Fibroblast of lung (primary cell): Measurements from ENCODE around the gene LSM6. TPM values are rescaled to one million over a fixed set of nuclear protein-coding genes. Genes with fewer than 3 reads are reported as not detected.

Experiments used
- DNase-seq, 2 donors: peaks; one replicate each; pipeline versions ENCODE4 v3.0.0 to v3.0.0-alpha.2; 2010; ENCODE audit warnings: low read depth in 2 of 2
- H2AFZ ChIP-seq: 2 replicates; pipeline ENCODE4 v1.5.1; 2012; ENCODE audit warnings: low read length, control low read depth, inconsistent platforms
- H3K27ac ChIP-seq: 2 replicates; pipeline ENCODE4 v1.5.1; 2011; ENCODE audit warnings: low read length, control low read depth; ENCODE audit not compliant: insufficient read depth
- H3K27me3 ChIP-seq: 2 replicates; pipeline ENCODE4 v1.5.1; 2011; ENCODE audit warnings: mild to moderate bottlenecking, low read length; ENCODE audit not compliant: control insufficient read depth, insufficient read depth
- H3K36me3 ChIP-seq: 2 replicates; pipeline ENCODE4 v1.5.1; 2011; ENCODE audit warnings: low read length; ENCODE audit not compliant: control insufficient read depth, insufficient read depth
- H3K4me1 ChIP-seq: 2 replicates; pipeline ENCODE4 v1.5.1; 2011; ENCODE audit warnings: low read length; ENCODE audit not compliant: control insufficient read depth, insufficient read depth; ENCODE audit errors: extremely low read depth
- H3K4me2 ChIP-seq: 2 replicates; pipeline ENCODE4 v1.5.1; 2011; ENCODE audit warnings: low read length, control low read depth; ENCODE audit not compliant: insufficient read depth; ENCODE audit errors: extremely low read depth
- H3K4me3 ChIP-seq, 4 experiments: fragments of 200-600 bp in 1 of 4; sonication (generic) in 1 of 4; replicated peaks in 1 of 4; 2 replicates each; pipeline ENCODE4 v1.5.1; 2011 to 2016; ENCODE audit warnings: low read length in 4 of 4, low read depth in 3 of 4, mild to moderate bottlenecking in 3 of 4, control low read depth in 2 of 4, inconsistent platforms in 1 of 4, mixed read lengths in 1 of 4; ENCODE audit not compliant: insufficient read depth in 1 of 4; ENCODE audit errors: control extremely low read depth in 1 of 4
- H3K79me2 ChIP-seq: 2 replicates; pipeline ENCODE4 v1.5.1; 2012; ENCODE audit warnings: mild to moderate bottlenecking, low read length, inconsistent platforms; ENCODE audit not compliant: control insufficient read depth, insufficient read depth
- H3K9ac ChIP-seq: 2 replicates; pipeline ENCODE4 v1.5.1; 2011; ENCODE audit warnings: mild to moderate bottlenecking, low read length, control low read depth; ENCODE audit not compliant: insufficient read depth
- H3K9me3 ChIP-seq: 2 replicates; pipeline ENCODE4 v1.5.1; 2012; ENCODE audit warnings: low read depth, low read length; ENCODE audit not compliant: control insufficient read depth, insufficient read depth
- H4K20me1 ChIP-seq: 2 replicates; pipeline ENCODE4 v1.5.1; 2011; ENCODE audit warnings: low read length; ENCODE audit not compliant: control insufficient read depth, insufficient read depth; ENCODE audit errors: extremely low read depth
- EZH2 ChIP-seq: IDR thresholded peaks from 2 replicates; pipeline ENCODE4 v1.5.1; 2012; ENCODE audit warnings: low read length, control low read depth, mild to moderate bottlenecking; ENCODE audit errors: missing control alignments
- polyA plus RNA-seq, 2 donors: library from polyadenylated mRNA; depleted of rRNA in 1 of 2; stranded (reverse) in 1 of 2; unstranded in 1 of 2; fragments of >200 nt; gene quantifications; 2 replicates each; pipeline ENCODE4 v1.2.1, GENCODE V29; 2011 to 2012; ENCODE audit warnings: missing spikeins in 1 of 2
- total RNA-seq: library from RNA; depleted of rRNA; stranded (reverse); fragments of >200 nt; gene quantifications from 2 replicates; pipeline ENCODE4 v1.2.1, GENCODE V29; 2014
- TF ChIP-seq, protein P1 (sequence below), 2 donors: IDR thresholded peaks in 1 of 2; conservative IDR thresholded peaks in 1 of 2; 1 replicate in 1 of 2; 2 replicates in 1 of 2; pipeline ENCODE4 v1.5.1; 2011 to 2012; ENCODE audit warnings: low read length in 2 of 2, control low read depth in 1 of 2, inconsistent platforms in 1 of 2, low read depth in 1 of 2, mild to moderate bottlenecking in 1 of 2

Gene LSM6
- total and polyA plus RNA-seq, 2 donors (not counting 1 experiment from before 2014, with no cell fraction given), result 28.9 to 30.1 TPM

GRCh38 chr4:146146918-146147317, 28.6 kb upstream of the LSM6 start:
- Histone ChIP-seq H3K36me3 (no peaks in the 10 kb centered on the region), H3K4me2 (no peak overlapping the region), H3K27ac (no peak overlapping the region), H3K27me3 (no peaks in the 10 kb centered on the region), H3K9me3 (no peaks in the 10 kb centered on the region), H3K79me2 (no peaks in the 10 kb centered on the region), H4K20me1 (no peaks in the 10 kb centered on the region), H3K4me1 (no peaks in the 10 kb centered on the region), H2AFZ (no peak overlapping the region), H3K9ac (no peak overlapping the region), H3K4me3 (no peak overlapping the region)
- DNase-seq, result no peak
- TF ChIP-seq, protein P1, sequence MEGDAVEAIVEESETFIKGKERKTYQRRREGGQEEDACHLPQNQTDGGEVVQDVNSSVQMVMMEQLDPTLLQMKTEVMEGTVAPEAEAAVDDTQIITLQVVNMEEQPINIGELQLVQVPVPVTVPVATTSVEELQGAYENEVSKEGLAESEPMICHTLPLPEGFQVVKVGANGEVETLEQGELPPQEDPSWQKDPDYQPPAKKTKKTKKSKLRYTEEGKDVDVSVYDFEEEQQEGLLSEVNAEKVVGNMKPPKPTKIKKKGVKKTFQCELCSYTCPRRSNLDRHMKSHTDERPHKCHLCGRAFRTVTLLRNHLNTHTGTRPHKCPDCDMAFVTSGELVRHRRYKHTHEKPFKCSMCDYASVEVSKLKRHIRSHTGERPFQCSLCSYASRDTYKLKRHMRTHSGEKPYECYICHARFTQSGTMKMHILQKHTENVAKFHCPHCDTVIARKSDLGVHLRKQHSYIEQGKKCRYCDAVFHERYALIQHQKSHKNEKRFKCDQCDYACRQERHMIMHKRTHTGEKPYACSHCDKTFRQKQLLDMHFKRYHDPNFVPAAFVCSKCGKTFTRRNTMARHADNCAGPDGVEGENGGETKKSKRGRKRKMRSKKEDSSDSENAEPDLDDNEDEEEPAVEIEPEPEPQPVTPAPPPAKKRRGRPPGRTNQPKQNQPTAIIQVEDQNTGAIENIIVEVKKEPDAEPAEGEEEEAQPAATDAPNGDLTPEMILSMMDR (conservative IDR thresholded peaks at IDR 0.05 in 1 of 2, IDR thresholded peaks at IDR 0.05 in 1 of 2; ENCODE audit: low read depth in 1 of 2, low read length in 2 of 2), result no peak
- TF ChIP-seq EZH2, result no peak

DNA sequence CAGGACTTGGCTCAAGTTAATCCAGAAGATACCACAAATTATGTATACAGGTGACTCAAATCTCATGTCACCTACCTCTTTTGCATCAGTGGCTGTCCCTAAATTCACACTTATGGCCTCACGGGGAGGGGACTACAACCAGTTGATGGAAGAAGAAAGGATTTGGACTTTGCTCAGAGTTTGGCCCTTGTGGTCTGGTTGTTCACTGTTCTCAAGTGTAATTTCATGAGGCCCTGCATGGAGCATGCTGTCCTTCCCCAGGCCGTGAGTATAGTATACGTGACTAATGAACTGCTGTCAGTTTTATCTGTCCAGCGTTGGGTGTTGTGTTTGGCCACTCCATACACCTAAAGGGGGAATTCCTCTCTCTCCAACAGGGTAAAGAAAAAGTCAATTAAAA, 27.5 kb upstream of the LSM6 start:
- no peaks in the 10 kb centered on the region for H3K4me1 ChIP-seq
- no peak overlapping the region for H2AFZ ChIP-seq
- no peak overlapping the region for H3K27ac ChIP-seq
- no peak overlapping the region for H3K4me2 ChIP-seq
- H4K20me1 ChIP-seq, result no peaks in the 10 kb centered on the region
- no peaks in the 10 kb centered on the region for H3K27me3 ChIP-seq
- no peak overlapping the region for H3K9ac ChIP-seq
- H3K36me3 ChIP-seq, result no peaks in the 10 kb centered on the region
- H3K9me3 ChIP-seq, result no peaks in the 10 kb centered on the region
- H3K79me2 ChIP-seq, result no peaks in the 10 kb centered on the region
- H3K4me3 ChIP-seq, result no peak overlapping the region
- DNase-seq, result no peak
- TF ChIP-seq, protein P1 (conservative IDR thresholded peaks at IDR 0.05 in 1 of 2, IDR thresholded peaks at IDR 0.05 in 1 of 2; ENCODE audit: low read depth in 1 of 2, low read length in 2 of 2), result no peak
- TF ChIP-seq EZH2, result no peak

DNA sequence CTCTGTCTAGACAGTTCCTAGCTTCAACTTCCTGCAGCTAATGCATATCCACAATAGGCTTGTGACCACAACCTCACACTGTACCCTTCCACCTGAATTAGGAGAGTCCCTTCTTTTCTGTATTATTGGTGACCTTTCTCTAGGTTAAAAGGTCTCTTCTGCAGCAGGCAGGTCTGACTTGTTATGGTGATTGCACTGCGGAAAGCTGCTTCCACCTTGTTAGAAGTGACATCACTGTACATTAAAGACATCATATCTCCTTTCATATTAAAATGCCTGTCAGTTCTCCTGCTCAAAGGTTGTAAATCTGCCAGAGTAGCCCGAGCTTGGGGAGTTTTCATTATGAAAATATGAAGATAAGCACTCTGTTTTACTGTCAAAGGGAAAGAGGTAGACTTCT, 21.5 kb upstream of the LSM6 start:
- no peaks in the 10 kb centered on the region for H3K9me3 ChIP-seq
- no peak overlapping the region for H3K4me3 ChIP-seq
- no peak overlapping the region for H3K27ac ChIP-seq
- no peaks in the 10 kb centered on the region for H4K20me1 ChIP-seq
- H3K4me2 ChIP-seq, result no peak overlapping the region
- DNase-seq, result no peak
- no peak overlapping the region for H2AFZ ChIP-seq
- H3K79me2 ChIP-seq, result no peaks in the 10 kb centered on the region
- no peak for TF ChIP-seq EZH2
- TF ChIP-seq, protein P1 (conservative IDR thresholded peaks at IDR 0.05 in 1 of 2, IDR thresholded peaks at IDR 0.05 in 1 of 2; ENCODE audit: low read depth in 1 of 2, low read length in 2 of 2), result no peak
- no peaks in the 10 kb centered on the region for H3K36me3 ChIP-seq
- H3K27me3 ChIP-seq, result peaks cover 3% of the 10 kb centered on the region
- H3K9ac ChIP-seq, result no peak overlapping the region
- H3K4me1 ChIP-seq, result no peaks in the 10 kb centered on the region
